ENCODE results near the gene PXK. TPM values are rescaled to one million over a fixed set of nuclear protein-coding genes. Genes with fewer than 3 reads are reported as not detected.

The PXK gene
- total and polyA plus RNA-seq, 10 of the 15 experiments (the other 5 are each of a cell fraction or from before 2014, with no cell fraction given) = 8.4 to 38.0 (median 27.6) TPM

DNA sequence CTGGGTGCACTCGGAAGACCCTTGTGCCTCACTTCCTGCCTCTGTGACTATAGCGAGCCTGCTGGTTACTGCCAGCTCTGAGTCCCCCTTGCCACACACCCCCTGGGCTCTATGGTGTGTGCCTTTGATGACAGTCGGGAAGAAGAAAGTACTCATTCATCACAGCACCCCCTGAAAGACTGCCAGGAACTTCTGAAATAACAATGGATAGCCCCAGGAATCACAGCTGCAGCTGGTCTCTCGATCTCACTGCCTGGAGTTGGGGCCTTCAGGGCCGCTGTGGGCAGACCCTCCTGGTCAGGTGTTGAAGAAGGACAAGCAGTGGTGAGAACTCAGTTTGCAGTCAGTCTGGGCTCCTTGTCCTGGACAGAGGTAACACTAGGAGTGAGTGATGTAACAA, 36.4 kb upstream of the PXK start:
- no peak overlapping the region for H2AFZ ChIP-seq (ENCODE audit: control insufficient read depth, low read depth, low read length)
- H3K36me3 ChIP-seq (ENCODE audit: control insufficient read depth in 2 of 2, insufficient read depth in 2 of 2, low read length in 1 of 2) = peaks cover 0 to 5% of the 10 kb centered on the region in 2 experiments; a peak in 1 of 4 replicates
- POLR2A ChIA-PET = no interaction called here
- no peak overlapping the region for H3K27ac ChIP-seq (ENCODE audit: control insufficient read depth, insufficient read depth)
- intact Hi-C loops (cut with micrococcal nuclease; ENCODE audit: unreplicated experiment) (loop anchor here (5.0 kb wide), 1 partner anchor 59 kb away; the partner anchor contains the start of gene ABHD6), in situ Hi-C loops (cut with MboI) (no loop called here)
- FAIRE-seq = no peak
- no peaks in the 10 kb centered on the region; the same call in 2 of the 3 replicates for H3K9me3 ChIP-seq (replicated peaks; ENCODE audit: control insufficient read depth, insufficient read depth, low read length)
- H3K4me2 ChIP-seq (ENCODE audit: control insufficient read depth, insufficient read depth) = no peak overlapping the region
- DNase-seq (ENCODE audit: low read depth, low spot score) = no peak
- SMC1A ChIA-PET (ENCODE audit: uncharacterized antibody, unreplicated experiment) = interaction anchor here (0.5 to 2.1 kb wide), 5 partner anchors 15 to 119 kb away, joined by 3 to 4 read pairs (median 4); no protein-coding TSS in a partner anchor
- CTCF ChIA-PET = interaction anchor here (2.5 to 15.5 kb wide), 2 partner anchors 10 to 111 kb away, joined by 18 to 503 read pairs; partner anchors contain the start of genes HTD2 and RPP14
- no peaks in the 10 kb centered on the region for H3K4me1 ChIP-seq (ENCODE audit: control insufficient read depth, insufficient read depth, low read length)
- no peak overlapping the region for H3K4me3 ChIP-seq
- H3K9ac ChIP-seq (ENCODE audit: control insufficient read depth, insufficient read depth, low read length) = no peak overlapping the region
- H3K27me3 ChIP-seq (replicated peaks in 1 of 2; ENCODE audit: control insufficient read depth in 2 of 2, insufficient read depth in 2 of 2, low read length in 1 of 2) = no peaks in the 10 kb centered on the region; a peak in 1 of 4 replicates
- H4K20me1 ChIP-seq (ENCODE audit: control insufficient read depth, insufficient read depth) = no peaks in the 10 kb centered on the region
- no TSS peak for BruUV-seq (replicated peaks)
- TF ChIP-seq, protein P1, sequence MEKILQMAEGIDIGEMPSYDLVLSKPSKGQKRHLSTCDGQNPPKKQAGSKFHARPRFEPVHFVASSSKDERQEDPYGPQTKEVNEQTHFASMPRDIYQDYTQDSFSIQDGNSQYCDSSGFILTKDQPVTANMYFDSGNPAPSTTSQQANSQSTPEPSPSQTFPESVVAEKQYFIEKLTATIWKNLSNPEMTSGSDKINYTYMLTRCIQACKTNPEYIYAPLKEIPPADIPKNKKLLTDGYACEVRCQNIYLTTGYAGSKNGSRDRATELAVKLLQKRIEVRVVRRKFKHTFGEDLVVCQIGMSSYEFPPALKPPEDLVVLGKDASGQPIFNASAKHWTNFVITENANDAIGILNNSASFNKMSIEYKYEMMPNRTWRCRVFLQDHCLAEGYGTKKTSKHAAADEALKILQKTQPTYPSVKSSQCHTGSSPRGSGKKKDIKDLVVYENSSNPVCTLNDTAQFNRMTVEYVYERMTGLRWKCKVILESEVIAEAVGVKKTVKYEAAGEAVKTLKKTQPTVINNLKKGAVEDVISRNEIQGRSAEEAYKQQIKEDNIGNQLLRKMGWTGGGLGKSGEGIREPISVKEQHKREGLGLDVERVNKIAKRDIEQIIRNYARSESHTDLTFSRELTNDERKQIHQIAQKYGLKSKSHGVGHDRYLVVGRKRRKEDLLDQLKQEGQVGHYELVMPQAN (conservative IDR thresholded peaks at IDR 0.05) = no peak
- TF ChIP-seq JUNB (IDR thresholded peaks at IDR 0.05) (no peak), SMC3 (IDR thresholded peaks at IDR 0.05; ENCODE audit: borderline replicate concordance, low read length) (no peak), SUPT20H (IDR thresholded peaks at IDR 0.05; ENCODE audit: borderline replicate concordance, control insufficient read depth, low read depth, low read length) (no peak), TAF1 (IDR thresholded peaks at IDR 0.05; ENCODE audit: borderline replicate concordance, low read depth, low read length) (no peak), CBFB (IDR thresholded peaks at IDR 0.05; ENCODE audit: low read depth) (no peak), MEF2B (IDR thresholded peaks at IDR 0.05; ENCODE audit: partially characterized antibody, poor library complexity, severe bottlenecking) (no peak), BMI1 (IDR thresholded peaks at IDR 0.05; ENCODE audit: borderline replicate concordance) (no peak)
- TF ChIP-seq, protein P2, sequence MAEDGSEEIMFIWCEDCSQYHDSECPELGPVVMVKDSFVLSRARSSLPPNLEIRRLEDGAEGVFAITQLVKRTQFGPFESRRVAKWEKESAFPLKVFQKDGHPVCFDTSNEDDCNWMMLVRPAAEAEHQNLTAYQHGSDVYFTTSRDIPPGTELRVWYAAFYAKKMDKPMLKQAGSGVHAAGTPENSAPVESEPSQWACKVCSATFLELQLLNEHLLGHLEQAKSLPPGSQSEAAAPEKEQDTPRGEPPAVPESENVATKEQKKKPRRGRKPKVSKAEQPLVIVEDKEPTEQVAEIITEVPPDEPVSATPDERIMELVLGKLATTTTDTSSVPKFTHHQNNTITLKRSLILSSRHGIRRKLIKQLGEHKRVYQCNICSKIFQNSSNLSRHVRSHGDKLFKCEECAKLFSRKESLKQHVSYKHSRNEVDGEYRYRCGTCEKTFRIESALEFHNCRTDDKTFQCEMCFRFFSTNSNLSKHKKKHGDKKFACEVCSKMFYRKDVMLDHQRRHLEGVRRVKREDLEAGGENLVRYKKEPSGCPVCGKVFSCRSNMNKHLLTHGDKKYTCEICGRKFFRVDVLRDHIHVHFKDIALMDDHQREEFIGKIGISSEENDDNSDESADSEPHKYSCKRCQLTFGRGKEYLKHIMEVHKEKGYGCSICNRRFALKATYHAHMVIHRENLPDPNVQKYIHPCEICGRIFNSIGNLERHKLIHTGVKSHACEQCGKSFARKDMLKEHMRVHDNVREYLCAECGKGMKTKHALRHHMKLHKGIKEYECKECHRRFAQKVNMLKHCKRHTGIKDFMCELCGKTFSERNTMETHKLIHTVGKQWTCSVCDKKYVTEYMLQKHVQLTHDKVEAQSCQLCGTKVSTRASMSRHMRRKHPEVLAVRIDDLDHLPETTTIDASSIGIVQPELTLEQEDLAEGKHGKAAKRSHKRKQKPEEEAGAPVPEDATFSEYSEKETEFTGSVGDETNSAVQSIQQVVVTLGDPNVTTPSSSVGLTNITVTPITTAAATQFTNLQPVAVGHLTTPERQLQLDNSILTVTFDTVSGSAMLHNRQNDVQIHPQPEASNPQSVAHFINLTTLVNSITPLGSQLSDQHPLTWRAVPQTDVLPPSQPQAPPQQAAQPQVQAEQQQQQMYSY (CRISPR knock-in tag; IDR thresholded peaks at IDR 0.05) = no peak
- ATAC-seq = no peak
- WGBS (ENCODE audit: insufficient coverage, insufficient replicate concordance, low lambda C conversion rate, missing lambda C conversion rate) = 60% methylated on average over 5 of the region's 5 CpGs
- RAD21 ChIA-PET (ENCODE audit: unreplicated experiment) = interaction anchor here (1.8 to 2.0 kb wide), 2 partner anchors 58 to 79 kb away, joined by 6 read pairs; partner anchors contain the start of gene ABHD6
- no peaks in the 10 kb centered on the region for H3K79me2 ChIP-seq (ENCODE audit: control insufficient read depth, insufficient read depth, low read length)
